Keratinocyte (primary cell): Measurements from ENCODE around the gene HTR2B. TPM values are rescaled to one million over a fixed set of nuclear protein-coding genes. Genes with fewer than 3 reads are reported as not detected.

ENCODE experiments used
- DNase-seq: peaks from one replicate; pipeline ENCODE4 v3.0.0-alpha.2; 2011; ENCODE audit warnings: low read depth, missing footprints, low spot score
- FAIRE-seq: peaks from 2 replicates; lab custom pipeline; 2011; peaks lifted over from hg19 to GRCh38; lab: Jason Lieb, UNC
- H2AFZ ChIP-seq: 2 replicates; pipeline ENCODE4 v1.6.0; 2012; ENCODE audit warnings: low read length, control low read depth, inconsistent platforms; ENCODE audit not compliant: control insufficient read depth
- H3K27ac ChIP-seq: 2 replicates; pipeline ENCODE4 v1.5.1; 2011; ENCODE audit warnings: low read length; ENCODE audit not compliant: control insufficient read depth, insufficient read depth
- H3K27me3 ChIP-seq: 3 replicates; pipeline ENCODE4 v1.6.0; 2011; ENCODE audit warnings: low read length; ENCODE audit not compliant: control insufficient read depth, insufficient read depth; ENCODE audit errors: extremely low read depth
- H3K36me3 ChIP-seq, 2 experiments: 2 replicates in 1 of 2; 3 replicates in 1 of 2; pipeline ENCODE4 v1.5.1; 2011; ENCODE audit warnings: low read length in 2 of 2, mild to moderate bottlenecking in 1 of 2; ENCODE audit not compliant: control insufficient read depth in 2 of 2, insufficient read depth in 2 of 2; ENCODE audit errors: extremely low read depth in 1 of 2
- H3K4me1 ChIP-seq: 3 replicates; pipeline ENCODE4 v1.5.1; 2011; ENCODE audit warnings: low read length; ENCODE audit not compliant: control insufficient read depth, insufficient read depth; ENCODE audit errors: extremely low read depth
- H3K4me2 ChIP-seq: 3 replicates; pipeline ENCODE4 v1.6.0; 2011; ENCODE audit warnings: low read depth, low read length; ENCODE audit not compliant: control insufficient read depth, insufficient read depth; ENCODE audit errors: extremely low read depth
- H3K4me3 ChIP-seq, 3 experiments: fragments of 200-600 bp in 1 of 3; sonication (generic) in 1 of 3; 2 replicates in 2 of 3; 3 replicates in 1 of 3; pipeline ENCODE4 v1.5.1; 2011 to 2016; ENCODE audit warnings: low read length in 3 of 3, mild to moderate bottlenecking in 3 of 3, control low read depth in 2 of 3, inconsistent platforms in 1 of 3, low read depth in 1 of 3, mixed read lengths in 1 of 3, mixed run types in 1 of 3, moderate library complexity in 1 of 3; ENCODE audit not compliant: control insufficient read depth in 2 of 3, insufficient read depth in 2 of 3; ENCODE audit errors: extremely low read depth in 1 of 3
- H3K79me2 ChIP-seq: 2 replicates; pipeline ENCODE4 v1.6.0; 2012; ENCODE audit warnings: low read length; ENCODE audit not compliant: control insufficient read depth, insufficient read depth
- H3K9ac ChIP-seq: 3 replicates; pipeline ENCODE4 v1.6.0; 2011; ENCODE audit warnings: low read length; ENCODE audit not compliant: control insufficient read depth, insufficient read depth; ENCODE audit errors: extremely low read depth
- H3K9me1 ChIP-seq: 3 replicates; pipeline ENCODE4 v1.6.0; 2011; ENCODE audit warnings: low read length; ENCODE audit not compliant: control insufficient read depth, insufficient read depth; ENCODE audit errors: extremely low read depth
- H3K9me3 ChIP-seq: 2 replicates; pipeline ENCODE4 v1.5.1; 2012; ENCODE audit warnings: low read depth, low read length; ENCODE audit not compliant: control insufficient read depth
- H4K20me1 ChIP-seq: 3 replicates; pipeline ENCODE4 v1.6.0; 2011; ENCODE audit warnings: low read length; ENCODE audit not compliant: control insufficient read depth, insufficient read depth; ENCODE audit errors: extremely low read depth
- EZH2 ChIP-seq: IDR thresholded peaks from one replicate; pipeline ENCODE4 v1.6.1; 2012; ENCODE audit warnings: inconsistent platforms, mild to moderate bottlenecking, low read length, moderate library complexity
- dilution Hi-C: fragments of 300-500 bp; cut with MboI; formaldehyde crosslinking; loops from one replicate; pipeline ENCODE4 v1.7.0; 2020; ENCODE audit warnings: low sequenced_read_pairs; ENCODE audit not compliant: extremely low pct_ligation_motif_present
- polyA plus RNA-seq, 5 experiments: library from polyadenylated mRNA; depleted of rRNA in 3 of 5; stranded (reverse) in 3 of 5; stranded (forward) in 1 of 5; unstranded in 1 of 5; fragments of >200 nt; gene quantifications; 1 replicate in 1 of 5; 2 replicates in 3 of 5; 3 replicates in 1 of 5; pipeline versions ENCODE4 v1.2.1 to v1.2.3, GENCODE V29; 2011 to 2012; ENCODE audit warnings: missing spikeins in 2 of 5, low read depth in 1 of 5, low replicate concordance in 1 of 5
- TF ChIP-seq, protein P1 (sequence below), 3 experiments: IDR thresholded peaks in 1 of 3; conservative IDR thresholded peaks in 1 of 3; optimal IDR thresholded peaks in 1 of 3; 2 replicates in 2 of 3; 3 replicates in 1 of 3; pipeline versions ENCODE3 to v1.5.1; 2011; ENCODE audit warnings: low read length in 3 of 3, mild to moderate bottlenecking in 3 of 3, moderate library complexity in 2 of 3, control low read depth in 1 of 3, inconsistent platforms in 1 of 3; ENCODE audit not compliant: insufficient read depth in 2 of 3; ENCODE audit errors: extremely low read depth in 1 of 3

Gene HTR2B
- polyA plus RNA-seq, 1 donor (not counting 4 experiments of a cell fraction or from before 2014, with no cell fraction given), result not detected

DNA sequence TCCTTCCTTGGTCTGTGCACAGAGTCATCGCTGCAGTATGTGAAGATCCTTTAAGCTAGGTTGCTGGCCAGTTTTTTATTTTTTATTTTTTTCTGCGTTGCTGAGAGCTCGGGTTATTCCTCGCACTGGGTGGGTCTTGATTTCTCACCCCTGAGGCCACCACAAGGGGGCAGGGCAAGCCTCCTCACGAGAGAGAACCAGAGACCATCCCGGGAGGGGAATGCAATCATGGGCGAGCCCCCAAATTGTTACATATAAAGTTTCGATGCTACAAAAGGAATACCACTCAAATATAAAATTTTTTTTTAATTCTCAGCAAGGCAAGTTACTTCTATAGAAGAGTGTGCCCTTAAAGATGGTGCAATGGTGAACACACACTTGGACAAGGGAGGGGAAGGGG, 24.9 kb downstream of the HTR2B start:
- no peaks in the 10 kb centered on the region for H3K27me3 ChIP-seq
- no peaks in the 10 kb centered on the region for H3K9me1 ChIP-seq
- no peak overlapping the region for H3K4me3 ChIP-seq
- H3K4me1 ChIP-seq, result no peaks in the 10 kb centered on the region
- DNase-seq (no peak), FAIRE-seq (no peak)
- no peak overlapping the region for H2AFZ ChIP-seq
- no peaks in the 10 kb centered on the region for H3K9me3 ChIP-seq
- dilution Hi-C loops, result no loop called here
- peaks cover 2% of the 10 kb centered on the region for H3K79me2 ChIP-seq
- no peak overlapping the region for H3K4me2 ChIP-seq
- peaks cover 2% of the 10 kb centered on the region for H4K20me1 ChIP-seq
- H3K27ac ChIP-seq, result no peak overlapping the region
- TF ChIP-seq EZH2, result no peak
- TF ChIP-seq, protein P1, sequence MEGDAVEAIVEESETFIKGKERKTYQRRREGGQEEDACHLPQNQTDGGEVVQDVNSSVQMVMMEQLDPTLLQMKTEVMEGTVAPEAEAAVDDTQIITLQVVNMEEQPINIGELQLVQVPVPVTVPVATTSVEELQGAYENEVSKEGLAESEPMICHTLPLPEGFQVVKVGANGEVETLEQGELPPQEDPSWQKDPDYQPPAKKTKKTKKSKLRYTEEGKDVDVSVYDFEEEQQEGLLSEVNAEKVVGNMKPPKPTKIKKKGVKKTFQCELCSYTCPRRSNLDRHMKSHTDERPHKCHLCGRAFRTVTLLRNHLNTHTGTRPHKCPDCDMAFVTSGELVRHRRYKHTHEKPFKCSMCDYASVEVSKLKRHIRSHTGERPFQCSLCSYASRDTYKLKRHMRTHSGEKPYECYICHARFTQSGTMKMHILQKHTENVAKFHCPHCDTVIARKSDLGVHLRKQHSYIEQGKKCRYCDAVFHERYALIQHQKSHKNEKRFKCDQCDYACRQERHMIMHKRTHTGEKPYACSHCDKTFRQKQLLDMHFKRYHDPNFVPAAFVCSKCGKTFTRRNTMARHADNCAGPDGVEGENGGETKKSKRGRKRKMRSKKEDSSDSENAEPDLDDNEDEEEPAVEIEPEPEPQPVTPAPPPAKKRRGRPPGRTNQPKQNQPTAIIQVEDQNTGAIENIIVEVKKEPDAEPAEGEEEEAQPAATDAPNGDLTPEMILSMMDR (optimal IDR thresholded peaks at IDR 0.05 in 1 of 3, IDR thresholded peaks at IDR 0.05 in 1 of 3, conservative IDR thresholded peaks at IDR 0.05 in 1 of 3; ENCODE audit: extremely low read depth in 1 of 3, insufficient read depth in 2 of 3, low read length in 3 of 3), result no peak
- peaks cover 0 to 14% of the 10 kb centered on the region in 2 experiments for H3K36me3 ChIP-seq
- no peak overlapping the region for H3K9ac ChIP-seq

DNA sequence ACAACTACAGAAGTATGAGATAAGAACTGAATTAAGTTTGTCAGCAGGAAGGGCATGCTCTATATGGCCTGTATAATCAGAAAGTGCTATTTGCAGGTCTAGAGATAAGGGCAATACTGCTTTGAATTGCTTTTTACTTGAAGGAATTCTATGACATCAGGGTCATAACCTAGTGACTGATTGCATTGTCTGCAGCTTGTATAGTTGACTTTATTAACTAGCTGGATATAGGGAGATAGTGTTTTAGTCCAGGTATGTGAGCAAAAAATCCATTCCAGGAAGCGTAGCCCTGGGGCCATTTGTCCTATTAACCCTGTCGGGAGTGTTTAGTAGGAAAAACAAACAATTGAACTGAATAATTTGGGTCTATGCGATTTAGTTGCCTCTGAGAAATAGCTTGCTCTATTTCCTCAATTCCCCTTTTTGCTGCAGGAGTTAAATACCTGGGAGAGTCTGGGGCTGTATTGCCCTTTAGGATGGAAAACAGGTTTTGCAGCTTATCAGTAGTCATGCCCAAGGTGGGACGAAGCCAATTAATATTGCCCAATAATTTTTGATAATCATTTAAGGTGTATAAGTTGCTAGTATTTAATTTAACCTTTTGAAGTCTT, 30.0 kb downstream of the HTR2B start:
- dilution Hi-C loops, result no loop called here
- Histone ChIP-seq H3K27ac (no peak overlapping the region), H3K4me2 (no peak overlapping the region), H3K4me3 (no peak overlapping the region), H3K9me1 (no peaks in the 10 kb centered on the region), H3K4me1 (no peaks in the 10 kb centered on the region), H2AFZ (no peak overlapping the region), H3K27me3 (no peaks in the 10 kb centered on the region), H4K20me1 (no peaks in the 10 kb centered on the region), H3K36me3 (peaks cover 0 to 17% of the 10 kb centered on the region in 2 experiments), H3K79me2 (peaks cover 15% of the 10 kb centered on the region), H3K9me3 (no peaks in the 10 kb centered on the region), H3K9ac (no peak overlapping the region)
- no peak for DNase-seq
- FAIRE-seq, result no peak
- TF ChIP-seq, protein P1 (optimal IDR thresholded peaks at IDR 0.05 in 1 of 3, IDR thresholded peaks at IDR 0.05 in 1 of 3, conservative IDR thresholded peaks at IDR 0.05 in 1 of 3; ENCODE audit: extremely low read depth in 1 of 3, insufficient read depth in 2 of 3, low read length in 3 of 3), result no peak
- no peak for TF ChIP-seq EZH2
